Suprapubic skin (tissue), 4 donors: Measurements from ENCODE around the gene AWAT2.

Source experiments
- CTCF ChIP-seq, 2 donors: fragments of 200-600 bp in 1 of 2; fragments of 450-650 bp in 1 of 2; sonication (generic) in 1 of 2; IDR thresholded peaks; one replicate each; pipeline ENCODE4 v1.5.1; 2016 to 2019; ENCODE audit warnings: antibody characterized with exemption in 2 of 2, mild to moderate bottlenecking in 1 of 2, moderate library complexity in 1 of 2
- EP300 ChIP-seq: sonication (generic); formaldehyde crosslinking; IDR thresholded peaks from one replicate; pipeline ENCODE4 v1.6.1; 2017; ENCODE audit warnings: antibody characterized with exemption
- POLR2A ChIP-seq, 2 donors: fragments of 450-650 bp; IDR thresholded peaks; one replicate each; pipeline ENCODE4 v1.6.1; 2017; ENCODE audit warnings: antibody characterized with exemption in 2 of 2, mild to moderate bottlenecking in 2 of 2, moderate library complexity in 2 of 2
- POLR2AphosphoS5 ChIP-seq, 3 donors: sonication (generic); formaldehyde crosslinking; IDR thresholded peaks; one replicate each; pipeline ENCODE4 v1.6.1; 2017; ENCODE audit warnings: antibody characterized with exemption in 3 of 3

DNA sequence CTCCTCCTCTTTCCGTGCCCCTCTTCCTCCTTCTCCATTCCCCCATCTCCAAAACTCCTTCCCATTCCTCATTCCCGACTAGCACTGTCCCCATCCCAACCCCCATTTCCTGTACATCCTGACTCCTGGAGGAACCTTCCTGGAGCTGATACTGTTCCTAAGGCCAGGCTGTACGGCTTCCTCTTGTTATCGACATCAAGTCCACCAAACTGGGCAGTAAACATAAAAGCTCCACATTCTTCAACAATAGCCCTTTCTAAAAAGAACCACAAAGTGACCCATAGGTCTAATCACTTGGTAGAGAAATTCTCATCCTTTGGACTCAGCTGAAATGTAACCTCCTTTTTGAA is 22.9 kb downstream of the AWAT2 start:
- no peak for TF ChIP-seq POLR2A (IDR thresholded peaks at IDR 0.05)
- no peak for TF ChIP-seq CTCF (IDR thresholded peaks at IDR 0.05)
- no peak for TF ChIP-seq EP300
- TF ChIP-seq POLR2AphosphoS5 (IDR thresholded peaks at IDR 0.05), result no peak
